ENCODE results near the gene PC.

PC gene

DNA sequence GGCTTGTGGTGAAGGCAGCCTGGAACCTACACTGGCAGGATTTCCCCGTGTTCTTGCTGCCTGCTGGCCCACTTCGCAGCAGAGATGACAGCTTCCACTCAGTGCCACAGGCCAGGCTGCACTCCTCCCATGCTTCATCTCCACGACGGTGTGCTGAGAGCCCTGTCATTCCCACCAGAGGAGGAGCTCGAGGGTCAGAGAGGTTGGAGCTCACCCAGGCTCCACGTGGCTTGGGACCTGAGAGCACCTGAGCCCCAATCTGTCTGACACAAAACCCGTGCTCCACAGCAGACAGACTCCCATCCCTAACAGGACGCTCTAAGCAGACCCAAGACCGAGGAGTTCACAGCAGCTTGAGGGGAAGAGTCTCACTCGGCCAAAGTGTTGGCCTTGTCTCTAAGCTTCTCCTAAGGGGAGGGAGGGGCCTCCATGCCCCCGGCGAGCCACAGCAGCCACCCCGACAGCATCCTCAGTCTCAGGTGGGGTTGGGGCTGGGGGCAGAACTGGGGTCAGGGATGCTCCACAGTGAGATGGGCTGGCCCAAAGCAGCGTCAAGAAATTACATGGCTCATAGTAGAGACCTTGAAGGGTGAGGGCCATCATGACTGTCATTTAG, 90.7 kb downstream of the PC start:
- no peak for DNase-seq (ENCODE audit: low spot score)

GRCh38 chr11:66866511-66866986, 91.6 kb downstream of the PC start:
- DNase-seq (ENCODE audit: low spot score) = no peak

DNA sequence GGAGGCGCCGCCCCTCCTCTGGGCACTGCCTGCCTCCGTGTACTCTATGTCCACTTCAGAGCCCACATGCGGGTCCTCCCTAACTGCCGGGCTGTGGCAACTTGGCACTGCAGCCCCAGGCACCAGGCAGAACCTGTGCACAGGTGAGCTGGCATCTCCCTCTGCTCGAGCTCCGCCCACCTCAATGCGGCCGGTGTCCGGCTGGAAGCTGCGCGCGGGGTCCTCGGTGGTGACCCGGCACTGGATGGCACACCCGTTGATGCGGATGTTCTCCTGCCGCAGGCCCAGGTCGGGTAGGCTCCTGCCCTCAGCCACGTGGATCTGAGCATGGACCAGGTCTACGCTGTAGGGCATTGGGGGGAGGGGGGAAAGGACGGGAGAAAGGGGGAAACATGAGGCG, 92.2 kb downstream of the PC start:
- no peak for DNase-seq (ENCODE audit: low spot score)

DNA sequence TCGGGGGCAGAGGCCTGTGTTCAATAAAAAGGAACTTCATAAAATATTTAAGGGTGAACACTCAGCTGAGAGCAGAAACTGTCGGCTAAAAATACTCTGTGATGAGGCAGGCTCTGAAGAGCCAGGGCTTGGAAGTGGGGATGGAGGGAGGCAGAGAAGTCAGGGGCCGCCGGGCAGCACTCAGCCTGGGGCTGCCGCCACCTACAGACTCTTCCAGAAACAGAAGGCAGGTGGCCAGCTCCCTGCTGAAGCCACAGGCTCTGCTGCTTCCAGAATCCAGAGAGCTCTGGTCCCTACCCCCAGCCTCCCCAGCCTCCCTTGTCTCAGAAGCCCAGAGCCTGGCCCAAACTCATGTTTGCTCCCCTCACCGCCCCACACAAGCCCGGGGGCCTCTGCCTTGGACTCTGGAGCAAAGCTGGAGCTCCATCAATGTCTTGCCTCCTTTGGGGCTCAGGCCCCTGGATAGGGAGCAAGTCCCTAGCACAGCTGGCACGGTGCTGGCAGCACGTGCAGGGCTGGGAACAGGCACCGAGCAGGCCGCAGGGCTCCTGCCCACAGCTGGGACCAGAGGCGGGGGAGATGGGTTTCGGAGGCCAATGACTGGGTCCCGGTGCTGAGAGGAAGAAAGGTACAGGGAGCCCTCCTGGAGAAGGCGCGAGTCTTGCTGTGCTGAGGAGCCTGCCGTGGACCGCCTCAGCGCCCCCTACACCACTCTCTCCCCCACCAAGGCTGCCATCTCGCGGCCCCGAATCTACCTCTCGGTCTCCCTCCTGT, 93.1 kb downstream of the PC start:
- no peak for DNase-seq (ENCODE audit: low spot score)

DNA sequence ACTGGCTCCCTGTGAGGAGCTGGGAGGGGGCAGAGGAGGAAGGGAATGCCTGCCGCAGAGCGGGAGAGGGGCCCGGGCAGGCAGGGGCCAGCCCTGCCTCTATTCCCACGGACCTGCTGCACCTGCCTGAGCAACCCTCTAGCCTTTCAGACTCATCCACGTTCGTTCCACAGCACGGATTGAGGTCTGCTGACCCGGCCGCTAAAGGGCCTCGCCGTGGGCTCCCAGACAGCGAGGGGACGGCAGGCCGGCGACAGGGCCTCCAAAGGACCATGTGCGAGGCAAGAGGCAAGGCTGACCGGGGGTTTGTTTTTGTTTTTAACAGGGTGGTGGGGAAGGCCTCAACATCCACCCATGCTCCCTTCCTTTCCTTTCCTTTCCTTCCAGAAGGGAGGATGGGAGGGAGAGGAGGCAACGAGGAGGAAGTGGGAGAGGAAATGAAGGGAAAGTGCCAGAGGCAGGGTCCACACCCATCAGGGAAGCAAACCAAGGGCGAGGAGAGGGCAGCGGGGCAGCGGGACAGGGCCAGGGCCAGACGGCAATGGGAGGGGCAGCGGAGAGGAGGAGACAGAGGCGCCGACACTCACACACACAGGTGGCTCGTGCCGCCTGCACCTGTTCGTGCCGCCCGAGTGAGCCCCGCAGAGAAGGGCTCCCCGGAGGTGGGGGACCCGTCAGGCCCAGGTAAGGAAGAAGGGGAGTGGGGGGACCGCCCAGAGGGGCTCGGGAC, 93.8 kb downstream of the PC start:
- no peak for DNase-seq (ENCODE audit: low spot score)

DNA sequence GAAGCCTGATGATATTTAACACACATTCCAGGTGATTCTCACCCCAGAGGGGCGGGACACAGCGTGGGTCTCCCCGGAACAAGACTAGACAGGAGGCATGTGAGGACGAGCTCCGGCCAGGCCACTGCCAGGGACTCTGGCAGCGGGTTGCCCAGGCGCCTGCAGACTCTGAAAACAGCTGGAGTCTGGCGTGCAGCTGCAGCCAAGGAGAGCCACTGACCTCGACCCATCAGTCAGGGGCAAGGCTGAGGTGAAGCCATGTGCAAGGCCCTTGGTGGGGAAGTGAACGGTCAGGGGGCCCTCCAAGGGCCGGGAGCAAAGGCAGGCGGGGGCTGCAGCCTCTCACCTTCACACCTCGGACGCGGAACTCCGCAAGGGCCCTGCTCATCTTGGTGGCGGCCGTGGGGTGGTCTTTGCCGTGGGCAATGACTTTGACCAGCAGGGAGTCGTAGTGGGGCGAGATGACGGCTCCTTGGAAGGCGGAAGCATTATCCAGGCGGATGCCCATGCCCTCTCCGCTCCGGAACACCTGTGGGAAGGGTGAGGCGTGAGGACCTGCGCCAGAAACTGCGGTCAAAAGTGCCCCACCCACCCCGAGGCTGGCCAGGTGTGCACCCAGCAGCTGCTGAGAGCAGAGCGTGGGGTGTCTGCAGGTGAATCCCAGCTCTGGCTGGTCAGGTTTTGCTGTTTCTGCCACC, 94.6 kb downstream of the PC start:
- no peak for DNase-seq (ENCODE audit: low spot score)

DNA sequence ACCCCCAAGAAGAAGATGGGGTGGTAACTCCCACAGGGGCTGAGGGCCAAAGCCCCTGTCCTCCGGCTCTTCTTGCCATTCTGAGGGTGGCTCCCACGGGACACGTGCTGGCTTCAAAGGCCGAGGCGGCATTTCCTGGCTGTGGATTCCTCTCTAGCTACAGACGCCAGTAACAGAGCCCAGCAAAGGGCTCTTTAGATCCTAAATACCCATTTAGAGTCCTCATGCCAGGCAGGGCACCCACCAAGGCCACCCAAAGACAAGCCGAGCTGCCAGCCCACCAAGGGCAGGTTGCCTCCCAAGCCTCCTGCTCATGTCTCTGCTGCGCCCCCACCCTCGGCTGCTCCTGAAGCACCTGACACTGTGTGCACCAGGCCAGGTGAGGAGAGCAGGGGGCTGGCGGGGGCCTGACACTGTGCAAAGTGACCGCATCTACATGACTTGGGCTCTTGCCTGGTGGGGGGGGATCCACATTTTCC, 95.6 kb downstream of the PC start:
- no peak for DNase-seq (ENCODE audit: low spot score)

GRCh38 chr11:66861774-66862558, 96.2 kb downstream of the PC start:
- no peak for DNase-seq (ENCODE audit: low spot score)

DNA sequence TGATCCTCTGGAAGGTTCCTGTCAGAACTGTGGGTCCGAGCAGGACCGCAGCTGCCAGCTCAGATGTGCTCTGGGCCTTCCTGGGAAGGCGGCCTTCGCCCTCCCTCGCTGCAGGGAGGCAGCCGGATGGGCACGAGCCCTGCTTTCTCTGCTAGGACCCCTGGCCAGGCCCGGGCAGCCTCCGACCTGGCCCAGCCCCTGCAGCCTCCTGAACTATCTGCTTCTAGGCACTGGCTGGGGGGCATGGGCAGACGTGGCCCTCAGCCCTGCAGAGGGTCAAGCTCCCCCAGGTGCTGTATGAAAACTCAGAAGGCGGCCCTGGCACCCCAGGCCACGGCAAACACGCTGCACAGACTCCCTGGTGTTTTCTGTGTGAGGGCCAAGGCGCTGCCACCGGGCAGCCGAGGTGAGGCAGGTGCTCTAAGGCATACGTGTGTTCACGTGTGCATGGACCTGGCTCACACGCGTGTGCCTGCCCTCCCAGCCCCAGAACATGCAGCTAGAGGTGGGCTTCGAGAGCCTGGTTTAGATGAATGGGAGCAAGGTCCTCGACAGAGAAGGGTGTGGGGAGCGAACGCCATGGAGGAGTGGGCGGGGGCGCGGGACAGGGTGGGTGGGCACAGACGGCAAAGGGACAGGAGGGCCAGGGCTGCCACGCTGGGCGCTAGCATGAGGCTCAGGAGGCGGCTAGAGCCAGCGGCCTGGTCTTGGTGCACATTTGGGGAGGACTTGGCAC, 97.0 kb downstream of the PC start:
- no peak for DNase-seq (ENCODE audit: low spot score)

GRCh38 chr11:66860449-66860831, 97.7 kb downstream of the PC start:
- no peak for DNase-seq (ENCODE audit: low spot score)

DNA sequence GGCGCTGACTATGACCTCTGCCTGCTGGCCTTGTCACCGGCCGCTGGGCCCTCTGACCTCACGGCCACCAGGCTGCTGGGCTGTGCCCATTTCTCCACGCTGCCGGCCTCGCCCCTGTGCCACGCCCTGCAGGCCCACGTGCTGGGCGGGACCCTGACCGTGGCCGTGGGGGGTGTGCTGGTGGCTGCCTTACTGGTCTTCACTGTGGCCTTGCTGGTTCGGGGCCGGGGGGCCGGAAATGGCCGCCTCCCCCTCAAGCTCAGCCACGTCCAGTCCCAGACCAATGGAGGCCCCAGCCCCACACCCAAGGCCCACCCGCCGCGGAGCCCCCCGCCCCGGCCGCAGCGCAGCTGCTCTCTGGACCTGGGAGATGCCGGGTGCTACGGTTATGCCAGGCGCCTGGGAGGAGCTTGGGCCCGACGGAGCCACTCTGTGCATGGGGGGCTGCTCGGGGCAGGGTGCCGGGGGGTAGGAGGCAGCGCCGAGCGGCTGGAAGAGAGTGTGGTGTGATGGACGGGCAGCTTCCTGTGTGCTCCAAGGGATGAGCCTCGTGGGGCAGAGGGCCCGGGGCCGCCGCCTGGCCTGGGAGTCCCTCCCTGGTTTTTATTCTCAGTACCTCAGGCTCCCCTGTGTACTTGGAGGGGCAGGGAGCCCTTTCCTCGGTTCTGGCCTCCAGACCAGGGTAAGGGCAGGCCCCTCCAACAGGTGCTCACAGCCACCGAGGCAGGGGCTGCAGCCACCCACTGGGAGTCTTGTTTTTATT, 98.3 kb downstream of the PC start:
- DNase-seq (ENCODE audit: low spot score) = no peak

DNA sequence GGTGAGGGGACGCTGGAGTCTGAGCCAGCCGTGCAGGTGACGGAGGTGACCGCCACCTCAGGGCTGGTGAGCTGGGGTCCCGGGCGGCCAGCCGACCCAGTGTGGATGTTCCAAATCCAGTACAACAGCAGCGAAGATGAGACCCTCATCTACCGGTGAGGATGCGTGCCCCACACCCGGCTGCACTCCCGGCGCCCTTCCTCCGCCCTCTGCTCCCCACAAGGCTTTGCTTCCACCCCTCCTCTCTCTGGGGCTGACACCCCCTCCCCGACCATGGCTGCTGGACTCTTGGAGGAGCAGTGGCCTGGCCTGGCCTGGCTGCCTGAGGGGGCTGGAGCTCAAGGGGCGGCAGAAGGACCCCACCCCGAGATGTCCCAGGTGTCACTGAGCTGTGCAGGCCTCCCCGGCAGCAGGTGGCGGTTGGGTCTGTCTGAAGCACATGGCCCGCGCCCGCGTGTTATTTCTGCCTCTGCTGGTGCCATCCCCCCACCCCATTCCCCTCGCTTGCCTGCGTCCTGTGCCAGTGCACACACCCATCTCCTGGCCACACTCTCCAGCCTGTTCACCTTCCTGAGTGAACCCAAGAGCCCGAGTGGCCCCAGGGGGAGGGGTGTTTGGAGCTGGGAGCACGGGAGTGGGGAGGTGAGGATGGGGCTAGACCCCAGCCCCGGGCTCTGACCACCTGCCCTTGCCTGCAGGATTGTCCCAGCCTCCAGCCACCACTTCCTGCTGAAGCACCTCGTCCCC, 99.1 kb downstream of the PC start:
- no peak for DNase-seq (ENCODE audit: low spot score)

DNA sequence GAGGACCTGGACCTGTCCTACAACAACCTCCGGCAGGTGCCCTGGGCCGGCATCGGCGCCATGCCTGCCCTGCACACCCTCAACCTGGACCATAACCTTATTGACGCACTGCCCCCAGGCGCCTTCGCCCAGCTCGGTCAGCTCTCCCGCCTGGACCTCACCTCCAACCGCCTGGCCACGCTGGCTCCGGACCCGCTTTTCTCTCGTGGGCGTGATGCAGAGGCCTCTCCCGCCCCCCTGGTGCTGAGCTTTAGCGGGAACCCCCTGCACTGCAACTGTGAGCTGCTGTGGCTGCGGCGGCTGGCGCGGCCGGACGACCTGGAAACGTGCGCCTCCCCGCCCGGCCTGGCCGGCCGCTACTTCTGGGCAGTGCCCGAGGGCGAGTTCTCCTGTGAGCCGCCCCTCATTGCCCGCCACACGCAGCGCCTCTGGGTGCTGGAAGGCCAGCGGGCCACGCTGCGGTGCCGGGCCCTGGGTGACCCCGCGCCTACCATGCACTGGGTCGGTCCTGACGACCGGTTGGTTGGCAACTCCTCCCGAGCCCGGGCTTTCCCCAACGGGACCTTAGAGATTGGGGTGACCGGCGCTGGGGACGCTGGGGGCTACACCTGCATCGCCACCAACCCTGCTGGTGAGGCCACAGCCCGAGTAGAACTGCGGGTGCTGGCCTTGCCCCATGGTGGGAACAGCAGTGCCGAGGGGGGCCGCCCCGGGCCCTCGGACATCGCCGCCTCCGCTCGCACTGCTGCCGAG, 99.8 kb downstream of the PC start:
- DNase-seq (ENCODE audit: low spot score) = no peak

DNA sequence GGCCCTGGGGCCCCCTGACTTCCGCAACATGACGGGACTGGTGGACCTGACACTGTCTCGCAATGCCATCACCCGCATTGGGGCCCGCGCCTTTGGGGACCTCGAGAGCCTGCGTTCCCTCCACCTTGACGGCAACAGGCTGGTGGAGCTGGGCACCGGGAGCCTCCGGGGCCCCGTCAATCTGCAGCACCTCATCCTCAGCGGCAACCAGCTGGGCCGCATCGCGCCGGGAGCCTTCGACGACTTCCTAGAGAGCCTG, 100.3 kb downstream of the PC start:
- no peak for DNase-seq (ENCODE audit: low spot score)

DNA sequence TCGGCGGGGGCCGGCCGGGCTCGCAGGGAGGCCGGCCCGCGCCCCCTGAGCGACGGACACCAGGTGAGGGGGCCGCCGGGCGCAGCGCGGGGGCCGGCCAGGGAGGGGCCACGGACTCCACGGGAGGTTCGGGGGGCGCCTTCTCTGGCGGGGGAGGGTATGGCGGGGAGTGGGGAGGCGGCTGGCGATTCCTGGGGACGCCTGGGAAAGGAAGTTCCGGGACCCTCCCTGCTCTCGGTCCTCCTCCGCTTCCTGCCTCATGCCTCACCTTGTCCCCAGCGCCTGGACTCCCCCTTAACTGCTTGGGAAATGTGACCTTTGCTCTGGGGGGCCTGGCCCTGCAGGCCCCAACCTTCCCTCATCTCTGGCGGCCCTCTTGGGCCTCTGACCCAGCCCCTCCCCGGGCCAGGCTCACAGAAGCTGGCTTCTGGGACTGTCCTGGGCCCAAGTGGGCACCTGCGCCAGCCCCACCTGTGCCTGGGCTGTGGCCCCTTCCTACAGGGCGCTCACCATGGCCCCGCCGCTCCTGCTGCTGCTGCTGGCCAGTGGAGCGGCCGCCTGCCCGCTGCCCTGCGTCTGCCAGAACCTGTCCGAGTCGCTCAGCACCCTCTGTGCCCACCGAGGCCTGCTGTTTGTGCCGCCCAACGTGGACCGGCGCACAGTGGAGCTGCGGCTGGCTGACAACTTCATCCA, 100.8 kb downstream of the PC start:
- peak; percentile 21 for DNase-seq (ENCODE audit: low spot score)

DNA sequence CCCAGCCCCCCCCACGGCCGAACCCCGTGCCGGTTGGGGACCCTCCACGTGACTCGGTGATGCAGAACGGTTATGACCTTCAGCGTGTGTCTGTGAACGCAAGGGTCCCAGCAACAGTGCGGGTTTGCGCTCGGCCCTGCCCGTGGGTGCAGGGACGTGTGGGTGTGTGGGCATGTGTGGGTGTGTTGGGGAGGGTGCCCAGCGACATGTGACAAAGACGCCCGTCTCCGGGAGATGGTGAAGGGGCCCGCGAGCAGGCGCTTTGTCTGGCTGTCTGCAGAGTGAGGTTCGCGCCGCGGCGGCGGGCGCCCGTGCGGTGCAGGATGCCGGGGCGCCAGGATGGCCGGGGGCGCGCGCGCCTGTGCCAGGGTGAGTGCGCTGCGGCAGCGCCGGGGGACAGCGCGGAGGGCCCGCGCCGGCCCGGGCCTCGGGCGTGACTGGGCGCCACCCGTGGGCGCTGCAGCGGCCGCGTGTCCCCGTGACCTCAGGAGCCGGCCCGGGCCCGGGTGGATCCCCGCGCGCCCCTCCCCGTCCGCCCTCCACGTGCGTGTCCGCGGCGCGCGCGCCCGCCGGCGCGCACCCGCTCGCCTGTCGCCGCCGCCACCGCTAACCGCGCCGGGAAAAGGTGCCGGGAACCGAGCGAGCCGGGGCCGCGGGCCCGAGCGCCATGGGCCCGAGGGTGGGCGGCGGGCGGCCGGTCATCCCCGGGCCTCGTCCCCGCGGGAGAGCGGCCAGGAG, 101.5 kb downstream of the PC start, which contains the start of gene LRFN4:
TSS of gene LRFN4 (plus strand) at position 569 of the 738 bp plus-strand sequence. CDS start 681 bp downstream, outside the sequence.
- peak; percentile 83 for DNase-seq (ENCODE audit: low spot score)
